ENCODE data around the gene PARN.
"Not testable (repeated sequence)": the region's sequence is repeated elsewhere in the genome, so short reads cannot be mapped to it uniquely, and the experiment has no call there.

Gene PARN

GRCh38 chr16:14420721-14421488 is 209.2 kb downstream of the PARN start:
- Histone ChIP-seq H3K36me3 (ENCODE audit: control insufficient read depth, low read length) (no peaks in the 10 kb centered on the region), H3K79me2 (ENCODE audit: control insufficient read depth, low read length) (no peaks in the 10 kb centered on the region), H3K9me2 (replicated peaks; ENCODE audit: control insufficient read depth, low read length) (no peaks in the 10 kb centered on the region), H3K4me3 (ENCODE audit: low read length) (no peak overlapping the region), H3K4me1 (ENCODE audit: control insufficient read depth, low read length) (peaks cover 10% of the 10 kb centered on the region), H3F3A (ENCODE audit: control insufficient read depth, insufficient read depth) (no peaks in the 10 kb centered on the region), H3K9me3 (ENCODE audit: control insufficient read depth, insufficient read depth, low read length) (no peaks in the 10 kb centered on the region), H4K20me1 (ENCODE audit: control insufficient read depth, insufficient read depth, low read depth, low read length) (no peaks in the 10 kb centered on the region), H3K4me2 (ENCODE audit: low read length) (no peak overlapping the region), H3K27ac (ENCODE audit: low read depth, low read length) (no peak overlapping the region), H3K27me3 (ENCODE audit: control insufficient read depth, low read length) (no peaks in the 10 kb centered on the region)
- TF ChIP-seq, protein P1, sequence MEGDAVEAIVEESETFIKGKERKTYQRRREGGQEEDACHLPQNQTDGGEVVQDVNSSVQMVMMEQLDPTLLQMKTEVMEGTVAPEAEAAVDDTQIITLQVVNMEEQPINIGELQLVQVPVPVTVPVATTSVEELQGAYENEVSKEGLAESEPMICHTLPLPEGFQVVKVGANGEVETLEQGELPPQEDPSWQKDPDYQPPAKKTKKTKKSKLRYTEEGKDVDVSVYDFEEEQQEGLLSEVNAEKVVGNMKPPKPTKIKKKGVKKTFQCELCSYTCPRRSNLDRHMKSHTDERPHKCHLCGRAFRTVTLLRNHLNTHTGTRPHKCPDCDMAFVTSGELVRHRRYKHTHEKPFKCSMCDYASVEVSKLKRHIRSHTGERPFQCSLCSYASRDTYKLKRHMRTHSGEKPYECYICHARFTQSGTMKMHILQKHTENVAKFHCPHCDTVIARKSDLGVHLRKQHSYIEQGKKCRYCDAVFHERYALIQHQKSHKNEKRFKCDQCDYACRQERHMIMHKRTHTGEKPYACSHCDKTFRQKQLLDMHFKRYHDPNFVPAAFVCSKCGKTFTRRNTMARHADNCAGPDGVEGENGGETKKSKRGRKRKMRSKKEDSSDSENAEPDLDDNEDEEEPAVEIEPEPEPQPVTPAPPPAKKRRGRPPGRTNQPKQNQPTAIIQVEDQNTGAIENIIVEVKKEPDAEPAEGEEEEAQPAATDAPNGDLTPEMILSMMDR (IDR thresholded peaks at IDR 0.05; ENCODE audit: low read depth, low read length, poor library complexity, severe bottlenecking), result no peak
- TF ChIP-seq EZH2phosphoT487 (IDR thresholded peaks at IDR 0.05; ENCODE audit: borderline replicate concordance, low read length), result no peak

- not testable (repeated sequence) for H3K79me2 ChIP-seq (ENCODE audit: control insufficient read depth, low read length); H3K9me2 ChIP-seq (replicated peaks; ENCODE audit: control insufficient read depth, low read length); H3F3A ChIP-seq (ENCODE audit: control insufficient read depth, insufficient read depth); H4K20me1 ChIP-seq (ENCODE audit: control insufficient read depth, insufficient read depth, low read depth, low read length); H3K36me3 ChIP-seq (ENCODE audit: control insufficient read depth, low read length); H3K27ac ChIP-seq (ENCODE audit: low read depth, low read length); H3K4me3 ChIP-seq (ENCODE audit: low read length); H3K4me2 ChIP-seq (ENCODE audit: low read length); H3K9me3 ChIP-seq (ENCODE audit: control insufficient read depth, insufficient read depth, low read length); H3K27me3 ChIP-seq (ENCODE audit: control insufficient read depth, low read length)
- H3K4me1 ChIP-seq (ENCODE audit: control insufficient read depth, low read length), result peaks cover 10% of the 10 kb centered on the region
These were observed 209.8 kb downstream of the PARN start for GRCh38 chr16:14420243-14420642.

- H3F3A ChIP-seq (ENCODE audit: control insufficient read depth, insufficient read depth), result no peaks in the 10 kb centered on the region
- H3K4me2 ChIP-seq (ENCODE audit: low read length), result no peak overlapping the region
- no peaks in the 10 kb centered on the region for H3K79me2 ChIP-seq (ENCODE audit: control insufficient read depth, low read length)
- peaks cover 10% of the 10 kb centered on the region for H3K4me1 ChIP-seq (ENCODE audit: control insufficient read depth, low read length)
- no peak overlapping the region for H3K27ac ChIP-seq (ENCODE audit: low read depth, low read length)
- H3K36me3 ChIP-seq (ENCODE audit: control insufficient read depth, low read length), result no peaks in the 10 kb centered on the region
- no peaks in the 10 kb centered on the region for H3K27me3 ChIP-seq (ENCODE audit: control insufficient read depth, low read length)
- H3K9me3 ChIP-seq (ENCODE audit: control insufficient read depth, insufficient read depth, low read length), result no peaks in the 10 kb centered on the region
- no peak overlapping the region for H3K4me3 ChIP-seq (ENCODE audit: low read length)
- no peaks in the 10 kb centered on the region for H4K20me1 ChIP-seq (ENCODE audit: control insufficient read depth, insufficient read depth, low read depth, low read length)
- TF ChIP-seq EZH2phosphoT487 (IDR thresholded peaks at IDR 0.05; ENCODE audit: borderline replicate concordance, low read length), result no peak
- TF ChIP-seq, protein P1 (IDR thresholded peaks at IDR 0.05; ENCODE audit: low read depth, low read length, poor library complexity, severe bottlenecking), result no peak
- no peaks in the 10 kb centered on the region for H3K9me2 ChIP-seq (replicated peaks; ENCODE audit: control insufficient read depth, low read length)
These were observed 210.2 kb downstream of the PARN start for GRCh38 chr16:14419817-14420216.

GRCh38 chr16:14418795-14419225 is 211.2 kb downstream of the PARN start:
- no peak overlapping the region for H3K4me2 ChIP-seq (ENCODE audit: low read length)
- peaks cover 10% of the 10 kb centered on the region for H3K4me1 ChIP-seq (ENCODE audit: control insufficient read depth, low read length)
- H3K27ac ChIP-seq (ENCODE audit: low read depth, low read length), result no peak overlapping the region
- H4K20me1 ChIP-seq (ENCODE audit: control insufficient read depth, insufficient read depth, low read depth, low read length), result no peaks in the 10 kb centered on the region
- TF ChIP-seq, protein P1 (IDR thresholded peaks at IDR 0.05; ENCODE audit: low read depth, low read length, poor library complexity, severe bottlenecking), result no peak
- TF ChIP-seq EZH2phosphoT487 (IDR thresholded peaks at IDR 0.05; ENCODE audit: borderline replicate concordance, low read length), result no peak
- H3K9me3 ChIP-seq (ENCODE audit: control insufficient read depth, insufficient read depth, low read length), result no peaks in the 10 kb centered on the region
- H3K4me3 ChIP-seq (ENCODE audit: low read length), result no peak overlapping the region
- H3K36me3 ChIP-seq (ENCODE audit: control insufficient read depth, low read length), result no peaks in the 10 kb centered on the region
- H3K27me3 ChIP-seq (ENCODE audit: control insufficient read depth, low read length), result no peaks in the 10 kb centered on the region
- no peaks in the 10 kb centered on the region for H3K79me2 ChIP-seq (ENCODE audit: control insufficient read depth, low read length)
- no peaks in the 10 kb centered on the region for H3K9me2 ChIP-seq (replicated peaks; ENCODE audit: control insufficient read depth, low read length)
- H3F3A ChIP-seq (ENCODE audit: control insufficient read depth, insufficient read depth), result no peaks in the 10 kb centered on the region

Data from DOHH2 (cell line).